ENCODE data around the gene AMIGO2.

- no peak for TF ChIP-seq CTCF (conservative IDR thresholded peaks at IDR 0.05 in 1 of 2, IDR thresholded peaks at IDR 0.05 in 1 of 2; ENCODE audit: low read depth in 1 of 2, low read length in 2 of 2)
- TF ChIP-seq EZH2 (IDR thresholded peaks at IDR 0.05; ENCODE audit: low read length, missing control alignments) = no peak
Measured at GRCh38 chr12:47122602-47123001, 42.8 kb upstream of the AMIGO2 start.

All from fibroblast of lung (primary cell).